Measurements from ENCODE around the gene NOC3L. TPM values are rescaled to one million over a fixed set of nuclear protein-coding genes. Genes with fewer than 3 reads are reported as not detected.

The NOC3L gene
- total and polyA plus RNA-seq, 2 donors (not counting 1 experiment from before 2014, with no cell fraction given), result 10.2 to 42.0 TPM

GRCh38 chr10:94402204-94402842, 39.6 kb upstream of the NOC3L start, which contains the start of gene TBC1D12:
TBC1D12 (plus strand) TSS chr10:94402541; CDS start chr10:94402614, 73 bp downstream.
- TF ChIP-seq CTCF (IDR thresholded peaks at IDR 0.05) (no peak), EZH2 (IDR thresholded peaks at IDR 0.05; ENCODE audit: borderline replicate concordance, insufficient read depth, low read depth, low read length, poor library complexity, severe bottlenecking) (no peak)
- under 1% methylated on average over 56 of the region's 56 CpGs for WGBS (ENCODE audit: insufficient coverage)
- intact Hi-C loops (cut with micrococcal nuclease), result loop anchor here (1.0 to 10.0 kb wide), 3 partner anchors 40 to 142 kb away; partner anchors contain the start of genes HELLS and NOC3L
- H3K27me3 ChIP-seq (replicated peaks in 1 of 4; ENCODE audit: control extremely low read depth in 1 of 4, control insufficient read depth in 3 of 4, insufficient read depth in 4 of 4, low read length in 3 of 4), result peaks cover 0 to 8% (median 0%) of the 10 kb centered on the region in 4 experiments
- Mint-ChIP-seq H3K27me3 (peaks cover 23% of the 10 kb centered on the region), H3K4me3 (peak within 1 kb of the TSS; percentile 94), H3K9me3 (ENCODE audit: insufficient read depth) (peaks cover 3% of the 10 kb centered on the region), H3K27ac (peak within 1 kb of the TSS; percentile 96), H3K4me1 (peaks cover 15% of the 10 kb centered on the region)
- H3K4me2 ChIP-seq (replicated peaks; ENCODE audit: low read depth, low read length, poor library complexity, severe bottlenecking), result peak within 1 kb of the TSS; percentile 95
- H3K79me2 ChIP-seq (ENCODE audit: control insufficient read depth, insufficient read depth, low read length), result peaks cover 27% of the 10 kb centered on the region
- CTCF ChIA-PET, result interaction anchor here (1.2 to 3.3 kb wide), 5 partner anchors 10 to 1728 kb away, joined by 3 to 22 read pairs (median 6); partner anchors contain the start of genes NOC3L and ZNF518A
- peak within 1 kb of the TSS; percentile 7 to 92 (median 79) for H3K4me3 ChIP-seq (ENCODE audit: control extremely low read depth in 1 of 5, extremely low read depth in 1 of 5, insufficient read depth in 1 of 5, low read depth in 2 of 5, low read length in 4 of 5)
- POLR2A ChIA-PET, result interaction anchor here (0.7 to 2.0 kb wide), 3 partner anchors 35 to 46 kb away, joined by 3 to 15 read pairs (median 9); partner anchors contain the start of gene NOC3L
- peak within 1 kb of the TSS; percentile 93 for H3K9ac ChIP-seq (ENCODE audit: low read length)
- DNase-seq (peak; percentile 76), ATAC-seq (ENCODE audit: low read depth) (peak; percentile 35)
- peak within 1 kb of the TSS; percentile 76 to 86 for H3K27ac ChIP-seq (ENCODE audit: low read length in 2 of 2)
- no peaks in the 10 kb centered on the region for H3K36me3 ChIP-seq (replicated peaks in 1 of 2; ENCODE audit: control extremely low read depth in 1 of 2, control insufficient read depth in 1 of 2, extremely low read depth in 1 of 2, insufficient read depth in 2 of 2, low read length in 1 of 2)
- peak within 1 kb of the TSS; percentile 97 for H2AFZ ChIP-seq (ENCODE audit: insufficient read depth, low read depth, low read length, poor library complexity, severe bottlenecking)
- H3K9me3 ChIP-seq (ENCODE audit: control extremely low read depth in 1 of 3, control insufficient read depth in 2 of 3, insufficient read depth in 1 of 3, low read length in 2 of 3), result peaks cover 0 to 9% (median 6%) of the 10 kb centered on the region in 3 donors
- peaks cover 13 to 15% of the 10 kb centered on the region in 2 donors for H3K4me1 ChIP-seq (ENCODE audit: control insufficient read depth in 2 of 2, insufficient read depth in 2 of 2, low read length in 2 of 2)
- no peaks in the 10 kb centered on the region for H4K20me1 ChIP-seq (ENCODE audit: control insufficient read depth, insufficient read depth, low read length, poor library complexity, severe bottlenecking)

- ChIA-PET CTCF (no interaction called here), POLR2A (interaction anchor here (0.7 kb wide), 2 partner anchors 10 to 55 kb away, joined by 3 read pairs; no protein-coding TSS in a partner anchor)
- H3K4me1 Mint-ChIP-seq, result peaks cover 6% of the 10 kb centered on the region
- Histone ChIP-seq H3K27me3 (replicated peaks in 1 of 4; ENCODE audit: control extremely low read depth in 1 of 4, control insufficient read depth in 3 of 4, insufficient read depth in 4 of 4, low read length in 3 of 4) (peaks cover 0 to 11% (median 2%) of the 10 kb centered on the region in 4 experiments), H3K4me1 (ENCODE audit: control insufficient read depth in 2 of 2, insufficient read depth in 2 of 2, low read length in 2 of 2) (peaks cover 4 to 9% of the 10 kb centered on the region in 2 donors), H3K27ac (ENCODE audit: low read length in 2 of 2) (no peak overlapping the region), H4K20me1 (ENCODE audit: control insufficient read depth, insufficient read depth, low read length, poor library complexity, severe bottlenecking) (no peaks in the 10 kb centered on the region), H2AFZ (ENCODE audit: insufficient read depth, low read depth, low read length, poor library complexity, severe bottlenecking) (no peak overlapping the region), H3K4me2 (replicated peaks; ENCODE audit: low read depth, low read length, poor library complexity, severe bottlenecking) (no peak overlapping the region), H3K36me3 (replicated peaks in 1 of 2; ENCODE audit: control extremely low read depth in 1 of 2, control insufficient read depth in 1 of 2, extremely low read depth in 1 of 2, insufficient read depth in 2 of 2, low read length in 1 of 2) (no peaks in the 10 kb centered on the region), H3K79me2 (ENCODE audit: control insufficient read depth, insufficient read depth, low read length) (no peaks in the 10 kb centered on the region), H3K9me3 (ENCODE audit: control extremely low read depth in 1 of 3, control insufficient read depth in 2 of 3, insufficient read depth in 1 of 3, low read length in 2 of 3) (peaks cover 0 to 9% (median 4%) of the 10 kb centered on the region in 3 donors), H3K4me3 (ENCODE audit: control extremely low read depth in 1 of 5, extremely low read depth in 1 of 5, insufficient read depth in 1 of 5, low read depth in 2 of 5, low read length in 4 of 5) (no peak overlapping the region), H3K9ac (ENCODE audit: low read length) (no peak overlapping the region)
- H3K4me3 Mint-ChIP-seq, result no peak overlapping the region
- intact Hi-C loops (cut with micrococcal nuclease), result no loop called here
- H3K27me3 Mint-ChIP-seq, result peaks cover 14% of the 10 kb centered on the region
- ATAC-seq (ENCODE audit: low read depth) (no peak), DNase-seq (no peak)
- 90% methylated on average over 3 of the region's 6 CpGs for WGBS (ENCODE audit: insufficient coverage)
- no peak for TF ChIP-seq EZH2 (IDR thresholded peaks at IDR 0.05; ENCODE audit: borderline replicate concordance, insufficient read depth, low read depth, low read length, poor library complexity, severe bottlenecking)
- TF ChIP-seq CTCF (IDR thresholded peaks at IDR 0.05), result no peak
- H3K9me3 Mint-ChIP-seq (ENCODE audit: insufficient read depth), result peaks cover 3% of the 10 kb centered on the region
- no peak overlapping the region for H3K27ac Mint-ChIP-seq
Measured at GRCh38 chr10:94398762-94399161, 36.0 kb upstream of the NOC3L start.

Measured in B cell (primary cell).